Measurements from ENCODE around the gene PI4KB.
A peak's percentile ranks its signal among the peaks of the same experiment; 100 is the strongest.
"Not testable (repeated sequence)": the region's sequence is repeated elsewhere in the genome, so short reads cannot be mapped to it uniquely, and the experiment has no call there.

PI4KB gene

DNA sequence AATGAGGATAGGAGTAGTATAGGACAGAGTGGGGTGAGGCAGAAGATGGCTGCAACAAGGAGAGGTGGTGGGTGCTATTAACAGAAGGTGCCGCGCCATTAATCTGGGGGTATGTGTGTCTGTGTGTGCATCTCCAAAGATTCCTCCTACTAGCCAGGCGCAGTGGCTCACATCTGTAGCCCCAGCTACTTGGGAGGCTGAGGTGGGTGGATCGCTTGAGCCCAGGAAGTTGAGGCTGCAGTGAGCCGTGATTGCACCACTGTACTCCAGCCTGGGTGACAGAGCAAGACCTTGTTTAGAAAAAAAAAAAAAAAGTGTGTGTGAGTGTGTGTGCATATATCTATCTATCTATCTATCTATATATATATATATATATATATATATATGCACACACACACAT, 51.9 kb downstream of the PI4KB start:
- not testable (repeated sequence) for DNase-seq

DNA sequence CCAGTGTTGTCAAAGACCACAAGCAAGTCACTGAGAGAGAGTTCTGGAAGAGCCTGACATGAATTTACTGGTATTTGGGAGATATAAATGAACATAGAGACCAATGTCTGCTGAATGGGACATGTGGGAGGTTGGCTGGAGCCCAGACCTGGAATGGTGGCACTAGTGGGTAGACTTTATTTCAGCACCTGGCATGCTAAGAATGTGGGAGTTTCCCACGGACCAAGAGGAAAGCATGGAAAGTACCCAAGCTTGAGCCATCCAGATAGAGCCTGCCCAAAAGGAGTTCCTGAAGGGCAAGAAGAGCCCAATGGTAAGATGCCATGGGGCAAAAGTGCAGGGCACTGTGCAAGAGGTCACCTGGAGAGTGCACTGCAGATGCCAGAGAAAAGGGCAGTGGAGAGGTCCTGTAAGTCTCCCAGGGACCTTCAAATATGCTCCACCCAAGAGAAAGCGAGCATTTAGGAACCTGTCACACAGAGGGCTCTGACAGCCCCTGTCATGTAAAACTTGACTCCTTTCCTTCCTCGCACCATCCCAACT, 53.2 kb downstream of the PI4KB start:
- no peak for DNase-seq

DNA sequence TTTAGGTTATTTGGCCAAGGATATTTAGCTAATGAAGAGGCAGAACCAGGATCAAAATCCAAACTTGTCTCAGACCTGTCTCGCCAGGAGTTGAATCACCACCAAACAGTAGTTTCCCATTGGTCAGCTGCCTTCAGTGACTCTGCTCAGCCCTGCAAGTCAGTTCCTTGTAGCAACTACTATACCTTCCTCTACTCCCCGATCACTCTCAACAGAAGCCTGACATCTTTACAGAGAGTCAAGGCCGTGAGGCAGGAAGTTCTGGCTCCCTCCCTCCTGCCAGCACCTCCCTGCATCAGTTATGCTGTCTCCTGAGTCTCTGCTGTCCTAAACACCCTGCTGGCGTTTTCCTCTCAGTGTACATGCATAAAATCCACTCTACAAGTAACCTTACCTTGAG, 59.5 kb downstream of the PI4KB start:
- DNase-seq = no peak

DNA sequence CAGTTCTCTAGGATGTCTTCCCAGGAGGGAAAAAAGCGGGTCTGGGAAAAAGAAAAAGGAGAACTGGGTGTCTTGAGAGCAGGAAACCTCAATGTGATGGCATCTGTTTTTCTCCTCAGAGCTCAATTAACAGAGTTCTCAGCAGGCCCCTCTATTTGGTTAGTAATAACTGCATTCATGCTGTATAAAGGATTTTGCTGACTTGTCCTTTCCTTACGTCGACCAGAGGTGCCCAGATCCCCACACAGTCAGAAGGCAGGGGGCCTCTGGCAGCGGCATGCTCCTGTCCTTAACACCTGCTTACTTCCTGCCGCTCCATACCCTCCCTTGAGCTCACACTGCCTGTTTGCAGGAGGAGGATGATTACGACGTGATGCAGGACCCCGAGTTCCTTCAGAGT, 60.4 kb downstream of the PI4KB start:
- DNase-seq = no peak

DNA sequence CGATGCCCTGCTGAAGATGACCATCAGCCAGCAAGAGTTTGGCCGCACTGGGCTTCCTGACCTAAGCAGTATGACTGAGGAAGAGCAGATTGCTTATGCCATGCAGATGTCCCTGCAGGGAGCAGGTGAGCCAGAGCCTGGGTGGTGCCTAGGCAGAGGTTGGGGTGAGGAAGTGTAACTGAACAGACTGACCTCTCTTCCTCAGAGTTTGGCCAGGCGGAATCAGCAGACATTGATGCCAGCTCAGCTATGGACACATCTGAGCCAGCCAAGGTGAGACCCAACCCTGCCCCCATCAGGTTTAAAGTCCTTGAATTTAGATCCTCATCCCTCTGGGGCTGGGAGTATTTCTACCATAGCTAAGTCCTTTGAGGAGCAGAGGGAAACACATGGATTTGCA, 60.9 kb downstream of the PI4KB start:
- DNase-seq = no peak

DNA sequence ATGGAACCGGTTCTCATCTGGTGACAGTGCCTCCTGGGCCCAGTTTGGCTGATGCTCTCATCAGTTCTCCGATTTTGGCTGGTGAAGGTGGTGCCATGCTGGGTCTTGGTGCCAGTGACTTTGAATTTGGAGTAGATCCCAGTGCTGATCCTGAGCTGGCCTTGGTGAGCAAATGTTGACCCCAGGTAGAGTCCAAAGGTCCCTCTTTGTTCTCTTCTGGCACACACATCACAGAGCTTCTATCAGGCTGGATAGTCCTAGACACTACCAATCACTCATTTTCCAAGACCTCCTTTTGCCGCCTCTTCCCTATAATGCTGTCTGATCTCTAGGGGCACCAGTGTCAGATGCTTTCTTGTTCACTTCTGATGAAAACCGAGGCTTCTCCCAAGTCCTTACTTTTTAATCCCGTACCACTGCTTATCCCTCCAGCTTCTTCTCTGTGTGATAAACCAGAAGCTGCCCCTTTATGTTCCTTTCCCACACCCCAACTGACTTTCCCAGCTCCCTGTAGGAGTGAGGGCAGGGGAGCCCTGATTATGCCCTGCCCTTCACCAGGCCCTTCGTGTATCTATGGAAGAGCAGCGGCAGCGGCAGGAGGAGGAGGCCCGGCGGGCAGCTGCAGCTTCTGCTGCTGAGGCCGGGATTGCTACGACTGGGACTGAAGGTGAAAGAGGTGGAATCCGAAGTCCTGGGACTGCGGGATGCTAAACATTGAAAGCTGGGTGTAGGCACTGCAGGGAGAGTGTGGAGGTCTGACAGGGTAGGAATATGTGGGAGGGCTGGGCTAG, 61.6 kb downstream of the PI4KB start:
- no peak for DNase-seq

DNA sequence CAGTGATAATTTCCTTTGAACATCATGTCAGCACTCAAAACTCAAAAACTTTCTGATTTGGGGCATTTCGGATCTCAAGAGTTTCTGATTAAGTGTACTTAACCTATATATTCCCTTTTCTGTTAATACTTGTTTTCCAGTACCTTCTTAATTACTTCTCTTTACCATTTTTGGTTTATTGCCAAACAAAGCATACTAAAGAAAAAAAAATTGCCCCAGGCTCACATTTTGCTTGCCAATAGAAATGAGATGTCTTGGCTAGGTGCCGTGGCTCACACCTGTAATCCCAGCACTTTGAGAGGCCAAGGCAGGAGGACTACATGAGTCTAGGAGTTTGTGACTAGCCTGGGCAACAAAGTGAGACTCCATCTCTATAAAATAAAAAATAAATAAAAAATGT, 67.9 kb downstream of the PI4KB start:
- no peak for DNase-seq

DNA sequence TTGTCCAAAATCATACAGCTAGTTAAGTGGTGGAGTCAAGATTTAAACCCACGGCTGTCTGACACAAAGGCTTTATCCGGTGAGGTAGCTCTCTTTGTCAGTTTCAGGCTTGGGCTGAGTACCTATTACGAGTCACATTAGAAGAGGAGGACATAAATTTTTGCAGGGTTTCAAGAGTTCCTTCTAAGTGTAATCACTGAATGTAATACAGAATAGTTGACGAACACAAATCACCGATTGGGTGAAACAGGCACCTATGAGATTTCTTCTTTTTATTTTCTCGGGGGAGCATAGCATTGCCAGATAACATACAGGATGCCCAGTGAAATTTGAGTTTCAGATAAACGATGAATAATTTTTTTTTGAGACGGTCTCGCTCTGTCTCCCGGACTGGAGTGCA, 71.8 kb downstream of the PI4KB start:
- no peak for DNase-seq

DNA sequence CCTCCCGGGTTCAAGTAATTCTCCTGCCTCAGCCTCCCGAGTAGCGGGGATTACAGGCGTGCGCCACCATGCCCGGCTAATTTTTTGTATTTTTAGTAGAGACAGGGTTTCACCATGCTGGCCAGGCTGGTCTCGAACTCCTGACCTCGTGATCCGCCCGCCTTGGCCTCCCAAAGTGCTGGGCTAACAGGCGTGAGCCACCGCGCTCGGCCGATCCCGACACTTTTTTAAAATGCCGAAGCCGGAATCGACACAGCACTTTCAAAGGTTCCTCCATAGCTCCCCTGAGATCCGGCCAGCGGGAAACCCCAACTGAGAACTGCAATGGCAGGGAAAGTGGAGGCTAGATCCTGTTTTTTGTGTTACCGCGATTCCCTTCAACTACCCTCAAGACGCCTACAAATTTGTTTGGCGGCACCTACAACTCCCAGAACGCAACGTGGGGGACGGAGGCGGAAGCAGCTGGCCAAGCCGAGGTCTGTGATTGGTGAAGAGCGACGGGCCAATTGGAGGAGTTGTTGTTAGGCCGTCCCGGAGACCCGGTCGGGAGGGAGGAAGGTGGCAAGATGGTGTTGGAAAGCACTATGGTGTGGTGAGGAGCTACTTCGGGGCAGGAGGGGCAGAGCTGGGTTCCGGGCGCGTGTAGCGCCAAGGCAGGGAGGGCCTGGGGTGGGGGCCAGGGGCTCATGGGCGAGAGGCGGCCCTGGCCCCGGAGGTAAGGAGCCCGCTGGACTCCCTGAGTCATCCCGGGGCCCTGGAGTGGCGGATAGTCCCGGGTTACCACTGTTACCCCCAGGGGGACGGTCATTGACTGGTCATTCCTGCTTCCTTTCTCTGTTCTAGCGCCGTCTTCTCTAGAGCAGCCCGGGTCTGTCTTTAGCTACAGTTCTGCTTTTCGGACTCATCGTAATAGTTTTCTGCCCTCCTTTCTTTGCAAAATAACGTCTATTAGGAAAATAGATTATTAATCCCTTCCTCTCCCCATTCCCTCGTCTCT, 72.7 kb downstream of the PI4KB start, which contains the start of gene PSMD4:
Gene PSMD4, plus strand, starts transcription at position 518 of the 997 bp plus-strand sequence. Its CDS starts 49 bp downstream, at position 567.
- peak; percentile 98 for DNase-seq

DNA sequence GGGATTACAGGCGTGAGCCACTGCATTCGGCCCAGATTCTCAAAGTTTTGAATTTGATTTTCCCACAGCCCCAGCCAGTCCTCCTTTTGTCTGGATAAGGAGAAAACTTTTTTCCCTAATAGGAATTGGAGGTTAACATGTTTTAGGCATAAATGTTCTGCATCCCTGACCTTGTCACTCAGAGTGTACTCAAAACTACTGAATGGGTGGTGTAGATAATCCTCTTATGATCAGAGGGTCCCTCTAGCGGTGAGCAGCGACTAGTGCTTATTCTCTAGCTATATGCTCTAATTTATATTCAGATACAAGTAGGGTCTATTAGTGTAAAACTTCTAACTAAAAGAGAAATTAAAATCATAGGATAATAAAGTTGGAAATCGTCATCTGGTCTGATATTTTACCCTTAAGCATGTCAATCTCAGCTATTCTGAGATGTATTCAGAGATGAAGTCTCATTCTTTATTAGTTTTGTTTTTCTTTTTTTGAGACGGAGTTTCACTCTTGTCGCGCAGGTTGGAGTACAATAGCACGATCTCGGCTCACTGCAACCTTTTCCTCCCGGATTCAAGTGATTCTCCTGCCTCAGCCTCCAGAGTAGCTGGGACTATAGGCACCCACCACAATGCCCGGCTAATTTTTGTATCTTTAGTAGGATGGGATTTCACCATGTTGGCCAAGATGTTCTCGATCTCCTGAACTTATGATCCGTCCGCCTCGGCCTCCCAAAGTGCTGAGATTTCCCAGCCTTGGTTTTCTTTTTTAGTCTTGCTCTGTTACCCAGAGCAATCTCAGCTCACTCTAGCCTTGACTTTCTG, 75.4 kb downstream of the PI4KB start:
- DNase-seq = peak; percentile 70

DNA sequence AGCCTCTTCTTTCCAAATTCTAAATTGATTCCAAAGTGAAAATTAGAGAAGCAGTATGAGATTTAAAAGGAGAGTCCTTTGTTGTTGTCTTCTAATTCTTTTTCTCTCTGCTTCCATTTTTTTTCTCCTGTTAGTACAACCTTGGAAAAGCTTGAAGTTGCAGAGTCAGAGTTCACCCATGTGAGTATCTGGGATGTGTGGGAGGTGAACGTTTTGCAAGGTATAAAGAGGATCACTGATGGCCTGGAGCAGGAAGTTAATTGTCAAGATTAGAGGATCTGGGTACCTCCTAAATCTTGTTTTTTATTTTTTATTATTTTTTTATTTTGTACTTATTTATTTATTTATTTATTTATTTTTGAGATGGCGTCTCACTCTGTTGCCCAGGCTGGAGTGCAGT, 80.4 kb downstream of the PI4KB start:
- DNase-seq = no peak

DNA sequence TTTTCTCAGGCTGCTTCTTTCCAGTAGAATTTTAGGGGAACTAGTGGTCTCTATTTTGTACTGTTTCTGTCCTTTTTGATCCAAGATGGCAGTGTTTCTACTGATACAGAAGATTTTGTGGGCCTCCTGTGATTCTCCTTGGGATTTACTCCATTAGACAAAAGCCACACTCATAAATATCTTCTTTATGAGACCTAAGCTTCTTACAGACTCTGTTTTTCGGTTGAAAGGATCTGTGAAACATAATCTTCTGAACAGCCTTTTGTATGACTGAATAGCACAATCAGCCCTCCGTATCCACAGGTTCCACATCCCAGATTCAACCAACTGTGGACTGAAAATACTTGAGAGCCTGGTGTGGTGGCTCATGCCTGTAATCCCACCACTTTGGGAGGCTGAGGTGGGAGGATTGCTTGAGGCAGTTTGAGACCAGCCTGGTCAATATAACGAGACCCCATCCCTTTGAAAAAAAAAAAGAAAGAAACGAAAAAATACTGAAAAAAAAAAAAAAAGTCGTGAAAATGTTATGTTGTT, 83.5 kb downstream of the PI4KB start:
- DNase-seq = no peak

DNA sequence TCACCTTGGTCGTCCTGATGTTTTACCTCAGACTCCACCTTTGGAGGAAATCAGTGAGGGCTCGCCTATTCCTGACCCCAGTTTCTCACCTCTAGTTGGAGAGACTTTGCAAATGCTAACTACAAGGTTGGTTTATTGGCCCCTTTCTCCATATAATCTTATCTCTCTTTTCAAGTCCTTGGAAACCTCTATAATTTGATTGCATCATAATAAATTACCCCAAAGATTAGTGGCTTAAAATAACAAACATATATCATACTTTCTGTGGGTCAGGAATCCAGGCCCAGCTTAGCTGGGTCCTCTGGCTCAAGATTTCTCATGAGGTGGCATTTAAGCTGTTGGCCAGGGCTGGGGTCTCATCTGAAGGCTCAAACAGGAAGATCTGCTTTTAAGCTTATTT, 84.8 kb downstream of the PI4KB start:
- no peak for DNase-seq

Measured in femur (tissue), 1 donor.